C4-2B (cell line): ENCODE results near the gene PIK3R6.

Source experiments
- CTCF ChIP-seq: fragments of 450-650 bp; conservative IDR thresholded peaks from 2 replicates; pipeline ENCODE4 v1.5.1; 2017; ENCODE audit warnings: mild to moderate bottlenecking
- ZFX ChIP-seq: fragments of 450-650 bp; IDR thresholded peaks from 2 replicates; pipeline ENCODE4 v1.6.1; 2017

GRCh38 chr17:8916466-8916865 lies 49.0 kb upstream of the PIK3R6 start:
- no peak for TF ChIP-seq CTCF
- no peak for TF ChIP-seq ZFX
